Panc1 (cell line): ENCODE data around the gene PAPPA. TPM values are rescaled to one million over a fixed set of nuclear protein-coding genes. Genes with fewer than 3 reads are reported as not detected.

Experiments used
- ATAC-seq: fragments of 200-7000 bp; cut with Tn5 transposase; 2 replicates; pipeline ENCODE4 v1.9.1; 2020; ENCODE audit warnings: mild to moderate bottlenecking, moderate library complexity
- BruUV-seq: library from RNA; stranded (reverse); fragments of 400-500 nt; replicated peaks from 2 replicates; lab custom pipeline; 2021; lab: Mats Ljungman, UMichigan
- CTCF ChIA-PET: fragments of 300-600 bp; sonication (Branson Sonifier 250); formaldehyde crosslinking; loops from one replicate; lab custom pipeline; 2022; ENCODE audit warnings: antibody characterized with exemption; lab: Charles Lee
- POLR2A ChIA-PET: fragments of 300-600 bp; sonication (Branson Sonifier 250); formaldehyde crosslinking; loops from one replicate; lab custom pipeline; 2022; ENCODE audit warnings: antibody characterized with exemption; lab: Charles Lee
- DNase-seq: peaks from one replicate; pipeline ENCODE4 v3.0.0-alpha.2; 2010; ENCODE audit warnings: low read depth, low spot score
- H3K27ac ChIP-seq: 2 replicates; pipeline ENCODE4 v1.5.1; 2011; ENCODE audit warnings: mild to moderate bottlenecking, low read length, inconsistent platforms
- H3K27me3 ChIP-seq: fragments of 200-500 bp; sonication (Bioruptor generic); 2 replicates; pipeline ENCODE4 v1.6.0; 2014; ENCODE audit warnings: low read length, inconsistent platforms; ENCODE audit not compliant: control insufficient read depth, insufficient read depth
- H3K36me3 ChIP-seq: fragments of 200-500 bp; sonication (Bioruptor generic); 2 replicates; pipeline ENCODE4 v1.5.1; 2014; ENCODE audit warnings: inconsistent platforms, mild to moderate bottlenecking, low read length, moderate library complexity; ENCODE audit not compliant: control insufficient read depth, insufficient read depth
- H3K4me1 ChIP-seq: 2 replicates; pipeline ENCODE4 v1.5.1; 2011; ENCODE audit warnings: inconsistent platforms, mild to moderate bottlenecking, low read length, moderate library complexity; ENCODE audit not compliant: control insufficient read depth, insufficient read depth
- H3K4me3 ChIP-seq, 2 experiments: 2 replicates each; pipeline ENCODE4 v1.5.1; 2011 to 2012; ENCODE audit warnings: low read depth in 2 of 2, low read length in 2 of 2, mild to moderate bottlenecking in 2 of 2, inconsistent platforms in 1 of 2, moderate library complexity in 1 of 2
- H3K9me3 ChIP-seq: fragments of 200-500 bp; sonication (Bioruptor generic); 2 replicates; pipeline ENCODE4 v1.5.1; 2014; ENCODE audit warnings: low read depth, mild to moderate bottlenecking, inconsistent platforms, low read length, moderate library complexity; ENCODE audit not compliant: control insufficient read depth, insufficient read depth
- CTCF ChIP-seq: fragments of 450-650 bp; IDR thresholded peaks from 2 replicates; pipeline ENCODE4 v1.5.1; 2017; ENCODE audit warnings: mild to moderate bottlenecking
- POLR2AphosphoS5 ChIP-seq: IDR thresholded peaks from 2 replicates; pipeline ENCODE4 v1.6.1; 2012; ENCODE audit warnings: mild to moderate bottlenecking, low read depth, low read length, moderate library complexity
- REST ChIP-seq, 2 experiments: IDR thresholded peaks; 2 replicates each; pipeline ENCODE4 v1.6.1; 2011 to 2012; ENCODE audit warnings: low read depth in 2 of 2, control low read depth in 1 of 2, low read length in 1 of 2, mild to moderate bottlenecking in 1 of 2, moderate library complexity in 1 of 2; ENCODE audit not compliant: insufficient read depth in 1 of 2
- SIN3A ChIP-seq: IDR thresholded peaks from 2 replicates; pipeline ENCODE4 v1.6.1; 2012; ENCODE audit warnings: low read depth, mild to moderate bottlenecking, low read length, moderate library complexity, borderline replicate concordance; ENCODE audit not compliant: insufficient read depth
- TCF7L2 ChIP-seq: IDR thresholded peaks from 2 replicates; pipeline ENCODE4 v1.6.1; 2011; ENCODE audit warnings: mild to moderate bottlenecking, low read depth, low read length, inconsistent platforms
- in situ Hi-C: cut with HindIII; loops from 2 replicates; pipeline ENCODE4 v1.10.0; 2016; ENCODE audit warnings: low sequenced_read_pairs, low pct_unique_long_range_greater_than_20kb
- intact Hi-C: fragments of 100-400 bp; cut with micrococcal nuclease; formaldehyde crosslinking; loops from one replicate; pipeline ENCODE4 v1.10.0; 2022; ENCODE audit not compliant: unreplicated experiment
- total RNA-seq: library from RNA; stranded (reverse); gene quantifications from one replicate; pipeline ENCODE4 v1.2.1, GENCODE V29; 2021; ENCODE audit not compliant: unreplicated experiment

The PAPPA gene
- total RNA-seq, 1 experiment from 2014 or later = 1.2 TPM

GRCh38 chr9:116313638-116314037, 160.0 kb downstream of the PAPPA start:
- DNase-seq (no peak), ATAC-seq (no peak)
- Histone ChIP-seq H3K4me3 (no peak overlapping the region), H3K27ac (no peak overlapping the region), H3K27me3 (no peaks in the 10 kb centered on the region), H3K36me3 (no peaks in the 10 kb centered on the region), H3K4me1 (no peaks in the 10 kb centered on the region), H3K9me3 (no peaks in the 10 kb centered on the region)
- in situ Hi-C loops = no loop called here
- no peak for TF ChIP-seq REST (IDR thresholded peaks at IDR 0.05; ENCODE audit: insufficient read depth in 1 of 2, low read depth in 2 of 2, low read length in 1 of 2)
- POLR2A ChIA-PET = no interaction called here
- no TSS peak for BruUV-seq
- CTCF ChIA-PET = no interaction called here
- intact Hi-C loops = no loop called here

- H3K4me3 ChIP-seq = no peak overlapping the region
- CTCF ChIA-PET = interaction anchor here (0.5 to 0.6 kb wide), 2 partner anchors 421 to 723 kb away, joined by 3 read pairs; no protein-coding TSS in a partner anchor
- intact Hi-C loops = no loop called here
- TF ChIP-seq CTCF (no peak), TCF7L2 (no peak), POLR2AphosphoS5 (no peak), SIN3A (no peak), REST (IDR thresholded peaks at IDR 0.05; ENCODE audit: insufficient read depth in 1 of 2, low read depth in 2 of 2, low read length in 1 of 2) (no peak)
- in situ Hi-C loops = no loop called here
- no TSS peak for BruUV-seq
- H3K9me3 ChIP-seq = no peaks in the 10 kb centered on the region
- no peak for DNase-seq
- H3K27me3 ChIP-seq = no peaks in the 10 kb centered on the region
- H3K4me1 ChIP-seq = no peaks in the 10 kb centered on the region
- ATAC-seq = no peak
- H3K27ac ChIP-seq = no peak overlapping the region
- POLR2A ChIA-PET = no interaction called here
- no peaks in the 10 kb centered on the region for H3K36me3 ChIP-seq
Measured at GRCh38 chr9:116316246-116316645, 162.7 kb downstream of the PAPPA start.
